ENCODE measurements around the gene FAM184A.
"Not testable (repeated sequence)": the region's sequence is repeated elsewhere in the genome, so short reads cannot be mapped to it uniquely, and the experiment has no call there.

FAM184A gene, protein sequence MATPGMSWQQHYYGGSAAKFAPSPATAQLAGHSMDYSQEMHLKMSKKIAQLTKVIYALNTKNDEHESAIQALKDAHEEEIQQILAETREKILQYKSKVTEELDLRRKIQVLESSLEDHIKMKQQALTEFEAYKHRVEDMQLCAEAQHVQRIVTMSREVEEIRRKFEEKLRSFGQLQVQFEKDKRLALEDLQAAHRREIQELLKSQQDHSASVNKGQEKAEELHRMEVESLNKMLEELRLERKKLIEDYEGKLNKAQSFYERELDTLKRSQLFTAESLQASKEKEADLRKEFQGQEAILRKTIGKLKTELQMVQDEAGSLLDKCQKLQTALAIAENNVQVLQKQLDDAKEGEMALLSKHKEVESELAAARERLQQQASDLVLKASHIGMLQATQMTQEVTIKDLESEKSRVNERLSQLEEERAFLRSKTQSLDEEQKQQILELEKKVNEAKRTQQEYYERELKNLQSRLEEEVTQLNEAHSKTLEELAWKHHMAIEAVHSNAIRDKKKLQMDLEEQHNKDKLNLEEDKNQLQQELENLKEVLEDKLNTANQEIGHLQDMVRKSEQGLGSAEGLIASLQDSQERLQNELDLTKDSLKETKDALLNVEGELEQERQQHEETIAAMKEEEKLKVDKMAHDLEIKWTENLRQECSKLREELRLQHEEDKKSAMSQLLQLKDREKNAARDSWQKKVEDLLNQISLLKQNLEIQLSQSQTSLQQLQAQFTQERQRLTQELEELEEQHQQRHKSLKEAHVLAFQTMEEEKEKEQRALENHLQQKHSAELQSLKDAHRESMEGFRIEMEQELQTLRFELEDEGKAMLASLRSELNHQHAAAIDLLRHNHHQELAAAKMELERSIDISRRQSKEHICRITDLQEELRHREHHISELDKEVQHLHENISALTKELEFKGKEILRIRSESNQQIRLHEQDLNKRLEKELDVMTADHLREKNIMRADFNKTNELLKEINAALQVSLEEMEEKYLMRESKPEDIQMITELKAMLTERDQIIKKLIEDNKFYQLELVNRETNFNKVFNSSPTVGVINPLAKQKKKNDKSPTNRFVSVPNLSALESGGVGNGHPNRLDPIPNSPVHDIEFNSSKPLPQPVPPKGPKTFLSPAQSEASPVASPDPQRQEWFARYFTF

DNA sequence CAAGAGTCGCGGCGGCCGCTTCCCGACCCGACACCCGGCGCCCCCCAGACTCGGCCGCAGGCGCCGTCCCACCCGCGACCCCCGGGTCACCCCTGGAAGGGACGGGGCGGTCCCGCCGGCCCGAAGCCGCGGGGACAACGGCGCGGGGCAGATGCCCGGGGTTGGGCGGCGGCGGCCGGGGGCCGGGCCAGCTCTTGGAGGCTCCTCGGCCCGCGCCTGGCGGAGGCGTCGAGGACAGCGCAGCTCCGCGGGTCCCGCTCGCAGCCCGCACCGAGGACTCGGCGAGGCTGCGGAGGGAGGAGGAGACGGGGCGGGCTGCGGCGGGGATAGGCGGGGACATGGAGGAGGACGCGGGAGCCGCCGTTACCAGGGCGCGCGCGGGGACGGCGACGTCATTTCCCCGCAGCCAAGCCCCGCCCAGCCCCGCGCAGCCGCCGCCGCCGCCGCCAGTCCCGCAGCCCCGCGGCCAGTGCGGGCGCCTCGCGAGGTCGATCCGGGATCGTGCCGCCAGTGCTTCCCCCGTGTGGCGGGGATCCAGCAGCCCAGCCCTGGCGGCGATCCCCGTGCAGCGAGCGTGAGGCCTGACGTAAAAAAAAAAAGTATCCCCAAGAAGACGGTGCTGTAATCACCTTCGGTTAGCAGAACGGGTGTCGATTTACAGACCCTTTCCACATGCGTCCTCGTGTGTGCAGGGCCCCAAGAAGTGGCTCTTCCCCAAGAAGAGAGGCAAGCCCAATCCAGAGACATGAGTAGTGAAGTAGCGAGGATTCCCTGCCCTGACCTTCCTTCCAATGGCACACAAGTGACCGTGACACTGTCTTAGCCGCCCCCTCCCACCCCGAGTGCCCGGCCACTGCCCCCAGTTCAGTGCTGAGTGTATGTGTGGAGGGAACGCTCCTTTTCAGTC lies at the start of gene FAM184A:
FAM184A (minus strand) TSS at position 289 of the 907 bp plus-strand sequence. CDS start 365 bp downstream, outside the sequence.
- DNase-seq = peak; percentile 10

DNA sequence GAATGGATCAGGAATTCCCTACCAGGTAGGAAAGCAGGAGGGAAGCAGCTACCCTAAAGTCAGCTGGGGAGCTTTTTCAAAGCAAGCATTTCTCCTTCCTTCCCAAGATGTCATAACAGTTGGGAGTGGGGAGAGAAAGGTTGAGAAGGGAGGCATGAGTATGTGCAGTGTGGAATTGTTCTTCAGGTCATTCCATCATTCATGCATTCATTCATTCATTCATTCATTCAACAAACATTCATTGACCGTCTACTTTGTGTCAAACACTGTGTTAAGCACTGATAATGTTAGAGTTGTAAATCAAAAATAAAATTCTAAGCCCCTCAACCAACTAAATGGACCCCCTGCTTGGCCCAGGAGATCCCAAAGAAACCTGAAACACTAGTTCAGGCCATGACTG lies 49.2 kb upstream of the FAM184A start:
- no peak for DNase-seq

DNA sequence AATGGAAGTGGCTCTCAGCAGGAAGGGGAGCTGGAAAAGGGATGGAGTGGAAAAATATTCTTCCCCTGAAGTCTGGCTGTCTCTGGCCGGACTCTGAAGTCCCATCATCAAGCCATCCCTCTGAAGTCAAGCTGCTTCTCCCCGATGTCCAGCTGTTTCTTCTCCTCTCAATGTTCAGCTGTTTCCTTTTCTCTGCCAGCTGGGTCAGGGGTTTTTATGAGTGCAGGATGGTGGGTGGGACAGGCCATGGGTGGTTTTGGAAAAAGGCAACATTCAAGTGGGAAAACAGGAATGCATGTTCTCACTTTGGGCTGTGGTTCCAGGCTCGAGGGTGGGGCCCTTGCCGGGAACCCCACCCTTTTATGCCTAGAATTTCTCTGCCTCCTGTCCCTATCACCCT lies 48.4 kb upstream of the FAM184A start:
- no peak for DNase-seq

DNA sequence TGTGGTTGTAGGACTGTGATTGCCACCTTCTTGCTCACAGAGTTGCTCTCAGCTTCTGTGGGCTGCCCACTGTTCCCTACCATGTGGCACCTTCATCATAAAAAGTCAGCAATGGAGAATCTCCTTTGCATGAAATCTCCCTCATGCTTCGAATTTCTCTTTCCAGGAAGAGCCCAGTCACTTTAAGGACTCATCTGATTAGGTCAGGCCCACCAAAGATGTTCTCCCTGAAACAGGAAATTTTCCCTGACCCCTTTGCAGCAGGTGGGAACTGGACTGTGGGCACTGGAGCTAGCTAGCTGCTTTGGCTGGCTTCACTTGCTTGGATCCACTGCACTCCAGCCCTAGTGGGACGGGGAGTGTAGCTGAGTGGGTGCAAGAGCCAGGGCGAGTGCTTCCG lies 47.7 kb upstream of the FAM184A start:
- no peak for DNase-seq

DNA sequence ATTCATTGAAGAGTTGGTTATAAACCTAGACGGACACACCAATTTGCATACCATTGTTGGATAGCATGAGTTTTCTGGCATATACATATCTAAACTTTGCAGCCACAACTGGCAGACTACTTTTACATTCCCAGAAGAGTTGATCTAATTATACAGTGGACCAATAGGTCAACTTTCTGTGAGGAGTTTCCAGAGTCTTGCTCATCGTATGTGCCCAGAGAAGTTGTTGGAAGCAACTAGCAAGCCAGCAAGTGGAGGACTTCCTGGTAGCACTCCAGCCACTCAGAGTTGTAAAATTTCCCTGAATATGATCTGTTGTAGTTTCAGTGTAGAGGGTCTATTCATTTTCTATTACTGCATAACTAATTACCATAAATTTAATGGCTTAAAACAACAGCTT lies 47.1 kb upstream of the FAM184A start:
- no peak for DNase-seq

DNA sequence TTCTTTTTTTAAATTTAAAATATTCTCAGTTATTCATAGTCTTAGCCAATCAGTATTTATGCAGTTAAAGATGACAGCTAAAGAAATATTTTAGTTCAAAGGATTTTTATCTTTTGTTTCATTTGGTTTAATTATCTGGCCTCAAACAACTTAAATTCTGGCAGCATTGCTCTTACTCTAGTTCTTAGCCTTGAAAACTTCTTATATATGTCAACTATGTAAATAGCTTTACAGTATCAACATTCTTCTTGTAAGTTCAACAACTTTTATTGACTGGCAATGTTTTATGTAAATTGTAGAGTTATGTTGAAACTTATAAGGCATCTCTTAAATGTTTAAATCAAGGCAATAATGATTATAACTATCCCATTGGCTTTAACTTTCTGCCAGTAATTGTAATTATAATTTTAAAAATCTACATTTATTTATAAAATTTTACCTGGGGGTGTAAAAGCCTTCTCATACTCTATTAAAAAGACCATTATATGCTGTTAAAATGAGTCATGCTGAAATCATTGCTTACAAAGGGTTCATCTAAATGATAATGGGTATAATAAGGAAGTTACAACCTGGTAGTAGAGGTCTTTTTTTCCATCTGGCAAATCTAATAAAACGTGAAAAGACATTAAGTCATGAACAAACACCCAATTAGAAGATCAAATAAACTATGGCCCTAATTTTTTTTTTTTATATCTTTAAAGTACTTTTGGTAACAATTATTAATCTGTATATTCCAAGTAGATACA lies 45.8 kb upstream of the FAM184A start:
- no peak for DNase-seq

DNA sequence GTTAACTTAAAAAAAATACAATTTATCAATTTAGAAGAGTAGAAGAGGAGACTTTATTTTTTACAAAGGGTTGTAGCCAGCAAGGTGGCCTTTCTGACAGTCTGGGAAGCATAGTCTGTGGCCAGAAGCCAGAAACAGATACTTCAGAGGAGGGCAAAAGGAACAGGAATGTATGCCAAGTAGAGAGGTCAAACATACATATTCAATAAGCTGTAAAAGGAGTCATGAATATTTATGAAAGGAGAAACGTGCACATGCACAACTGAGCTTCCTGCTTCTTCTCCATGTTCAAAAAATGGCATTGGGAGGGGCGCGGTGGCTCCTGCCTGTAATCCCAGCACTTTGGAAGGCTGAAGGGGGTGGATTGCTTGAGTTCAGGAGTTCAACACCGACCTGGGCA lies 43.9 kb upstream of the FAM184A start:
- no peak for DNase-seq

DNA sequence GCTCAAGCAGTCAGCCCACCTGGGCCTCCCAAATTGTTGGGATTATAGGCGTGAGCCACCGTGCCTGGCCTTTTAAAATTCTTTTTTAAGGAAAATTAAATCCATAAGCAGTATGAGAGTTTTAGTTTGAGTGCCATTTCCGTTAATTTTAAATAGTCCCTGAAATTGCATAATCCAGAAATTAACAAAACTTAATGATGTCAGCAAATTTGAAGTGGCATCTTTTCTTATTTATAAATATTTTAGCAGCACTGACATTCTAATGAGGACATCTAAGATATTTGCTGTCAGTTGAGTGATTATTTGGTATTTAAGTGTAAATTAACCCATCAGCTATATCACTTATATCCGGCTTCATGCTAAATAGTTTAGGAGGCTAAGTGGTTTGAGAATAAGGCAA lies 42.9 kb upstream of the FAM184A start:
- DNase-seq = no peak

DNA sequence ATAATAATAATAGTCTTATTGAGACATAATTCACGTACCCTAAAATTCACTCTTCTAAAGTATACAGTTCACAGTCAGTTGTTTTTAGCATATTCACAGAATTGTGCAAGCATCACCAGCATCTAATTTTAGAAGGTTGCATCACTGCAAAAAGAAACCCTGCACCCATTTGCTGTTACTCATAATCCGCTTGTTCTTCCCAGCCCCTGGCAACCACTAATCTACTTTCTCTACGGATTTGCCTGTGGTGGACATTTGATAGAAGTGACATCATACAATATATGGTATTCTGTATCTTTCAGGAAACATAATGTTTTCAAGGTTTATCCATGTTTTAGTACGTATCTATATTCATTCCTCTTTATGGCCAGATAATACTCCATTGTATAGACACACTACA lies 41.5 kb upstream of the FAM184A start:
- no peak for DNase-seq

DNA sequence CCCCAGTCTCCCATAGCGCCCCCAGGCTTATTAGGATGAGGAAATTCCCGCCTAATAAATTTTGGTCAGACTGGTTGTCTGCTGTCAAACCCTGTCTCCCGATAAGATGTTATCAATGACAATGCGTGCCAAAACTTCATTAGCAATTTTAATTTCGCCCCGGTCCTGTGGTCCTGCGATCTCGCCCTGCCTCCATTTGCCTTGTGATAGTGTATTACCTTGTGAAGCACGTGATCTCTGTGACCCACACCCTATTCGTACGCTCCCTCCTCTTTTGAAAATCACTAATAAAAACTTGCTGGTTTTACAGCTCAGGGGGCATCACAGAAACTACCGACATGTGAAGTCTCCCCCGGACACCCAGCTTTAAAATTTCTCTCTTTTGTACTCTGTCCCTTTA lies 40.6 kb upstream of the FAM184A start:
- DNase-seq = not testable (repeated sequence)

DNA sequence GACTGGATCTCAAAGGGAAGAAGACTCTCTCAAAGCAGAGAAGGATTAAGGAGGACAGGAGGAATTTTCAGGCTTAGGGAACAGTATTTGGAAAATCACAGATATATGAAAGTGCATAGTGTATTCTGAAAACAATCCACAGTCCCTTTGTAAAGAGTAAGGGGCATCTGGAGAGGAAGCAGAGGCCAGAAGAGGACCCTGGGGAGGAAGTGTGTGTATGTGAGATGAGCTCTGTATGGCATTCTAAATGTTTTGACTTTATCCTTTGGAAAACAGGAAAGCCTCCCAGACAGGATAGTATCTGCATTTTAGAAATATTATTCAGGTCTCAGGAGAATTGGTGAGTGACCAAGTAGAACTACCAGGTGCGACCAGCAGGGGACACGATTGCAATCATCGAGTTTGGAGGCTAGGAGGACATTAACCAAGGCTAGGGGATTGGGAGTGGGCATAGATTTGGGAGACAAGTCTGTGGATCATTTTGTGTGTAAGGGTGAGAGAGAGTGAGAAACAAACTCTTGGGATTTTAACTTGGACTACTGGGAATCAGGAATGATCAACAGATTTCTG lies 38.3 kb upstream of the FAM184A start:
- no peak for DNase-seq

DNA sequence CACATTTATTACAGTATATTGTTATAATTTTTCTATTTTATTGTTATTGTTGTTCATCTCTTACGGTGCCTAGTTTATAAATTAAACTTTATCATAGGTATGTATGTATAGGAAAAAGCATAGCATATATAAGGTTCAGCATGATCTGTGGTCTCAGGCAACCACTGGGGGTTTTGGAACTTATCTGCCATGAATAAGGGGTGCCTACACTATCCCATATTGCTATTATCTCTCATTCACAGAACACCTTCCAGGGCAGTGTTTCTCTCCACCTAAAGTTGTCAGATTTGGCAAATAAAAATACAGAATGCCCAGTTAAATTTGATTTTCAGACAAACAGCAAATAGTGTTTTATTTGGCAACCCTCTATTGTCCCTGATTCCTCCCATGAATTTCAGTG lies 35.5 kb upstream of the FAM184A start:
- no peak for DNase-seq

DNA sequence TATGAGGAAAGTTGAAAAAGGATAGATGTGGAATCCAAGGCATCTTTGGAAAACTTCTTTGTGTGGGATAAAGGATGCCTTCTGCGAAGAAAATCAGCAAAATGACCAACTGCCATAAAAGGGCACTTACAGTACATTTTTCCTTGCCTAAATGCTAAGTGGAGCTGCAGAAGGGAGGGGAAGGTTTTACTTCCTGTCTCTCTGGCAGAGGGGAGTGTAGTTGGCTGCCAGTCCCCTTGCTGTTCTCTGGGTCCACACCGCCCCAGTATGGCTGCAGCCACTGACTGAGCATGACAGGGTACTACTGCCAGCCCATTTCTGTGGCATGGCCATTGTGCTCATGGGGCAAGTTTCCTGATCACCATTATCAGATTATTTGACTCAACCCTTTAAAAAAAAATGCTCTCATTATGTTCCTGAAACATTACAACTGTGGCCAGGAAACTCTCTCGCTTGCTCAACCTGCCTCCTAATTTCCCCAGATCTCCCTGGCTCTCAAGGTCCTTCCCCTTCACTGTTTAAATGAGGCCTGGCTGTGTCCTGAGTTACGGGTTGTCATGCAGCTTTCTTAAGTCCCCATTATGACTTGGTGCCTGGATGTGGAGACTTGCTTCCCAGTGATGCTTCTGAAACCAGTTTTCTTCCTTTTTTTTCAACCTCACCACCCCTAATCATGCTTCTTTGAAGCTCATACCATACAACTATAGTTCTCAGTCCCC lies 34.5 kb upstream of the FAM184A start:
- DNase-seq = no peak

DNA sequence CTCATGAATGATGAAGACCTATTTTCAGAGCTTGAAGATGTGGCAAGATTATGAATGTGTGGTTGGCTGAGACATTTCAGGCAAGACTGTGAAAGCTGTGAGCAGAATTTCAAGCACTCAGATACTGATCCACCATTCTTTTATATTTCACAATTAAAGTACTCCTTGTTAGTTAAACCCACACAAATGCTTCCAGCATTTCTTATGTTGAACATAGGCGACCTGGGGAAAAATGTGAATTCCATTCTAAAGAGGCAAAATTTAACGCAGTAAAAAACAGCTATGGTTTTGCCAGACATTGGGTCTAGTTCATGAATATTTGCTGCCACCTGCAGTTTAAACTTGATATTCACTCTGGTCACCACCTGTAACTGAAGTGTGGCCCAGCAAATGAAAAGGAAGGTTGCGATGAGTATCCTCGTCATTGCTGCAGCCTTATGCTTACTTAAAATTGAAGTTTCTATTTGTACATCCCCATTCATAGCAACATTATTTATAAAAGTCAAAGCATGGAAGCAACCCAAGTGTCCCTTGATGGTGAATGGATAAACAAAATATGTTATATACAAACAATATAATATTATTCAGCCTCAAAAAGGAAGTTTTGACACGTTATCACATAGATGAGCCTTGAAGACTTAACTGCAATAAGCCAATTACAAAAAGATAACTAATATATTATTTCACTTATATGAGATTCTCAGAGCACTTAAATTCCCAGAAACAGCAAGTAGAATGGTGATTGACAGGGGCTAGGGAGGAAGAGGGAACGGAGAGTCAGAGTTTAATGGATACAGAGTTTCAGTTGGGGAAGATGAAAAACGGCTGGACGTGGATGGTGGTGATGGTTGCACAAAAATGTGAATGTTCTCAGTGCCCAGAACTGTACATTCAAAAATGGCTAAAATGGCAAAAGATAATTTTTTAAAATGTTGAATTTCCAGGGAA lies 32.4 kb upstream of the FAM184A start:
- DNase-seq = peak; percentile 25

DNA sequence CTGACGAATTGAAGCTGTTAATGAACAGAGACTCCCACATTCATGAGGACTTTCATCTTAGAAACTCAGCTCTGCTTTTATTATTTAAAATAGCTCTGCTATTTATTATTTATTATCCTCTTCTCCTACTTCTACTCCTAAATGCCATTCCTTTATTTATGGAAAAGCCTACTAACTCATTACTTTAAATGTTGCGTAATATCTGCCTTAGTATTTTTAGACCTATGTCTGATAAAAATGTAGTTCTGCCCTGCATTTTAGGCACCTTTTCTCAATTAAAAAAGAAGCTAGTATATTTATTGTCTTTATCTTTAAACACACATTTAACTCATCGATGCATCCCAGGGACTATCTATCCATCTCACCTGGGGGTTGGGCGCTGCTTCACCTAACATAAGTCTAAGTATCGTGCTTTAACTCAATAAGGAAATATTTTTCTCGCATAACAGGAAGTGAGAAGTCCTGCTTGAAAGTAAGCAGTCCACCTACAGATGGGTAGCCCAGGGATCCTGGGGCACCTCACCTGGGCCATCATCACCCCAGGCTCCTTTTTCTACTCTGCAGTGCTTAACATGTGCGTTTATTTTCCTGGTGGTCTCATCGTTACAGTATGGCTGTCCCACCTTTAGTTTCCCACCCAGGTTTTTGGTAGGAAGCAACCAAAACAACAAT lies 31.3 kb upstream of the FAM184A start:
- no peak for DNase-seq

DNA sequence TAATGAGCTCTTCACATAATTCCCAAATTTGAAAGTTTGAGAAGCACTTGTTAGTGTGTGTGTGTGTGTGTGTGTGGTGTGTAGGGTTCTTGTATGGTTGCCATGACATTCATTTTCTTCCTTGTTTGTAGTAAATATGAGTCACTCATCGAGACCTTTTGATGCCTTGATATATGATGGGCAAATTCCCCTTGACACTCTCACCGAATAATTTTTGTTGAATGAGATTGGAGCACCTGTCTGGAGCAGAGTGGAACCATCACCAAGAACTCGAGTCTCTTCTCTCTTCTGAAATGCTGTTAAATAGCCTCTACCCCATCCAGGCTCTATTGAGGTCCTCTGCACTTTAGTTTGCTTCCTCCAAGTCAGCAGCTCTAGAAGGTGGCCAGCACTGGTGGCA lies 29.6 kb upstream of the FAM184A start:
- no peak for DNase-seq

DNA sequence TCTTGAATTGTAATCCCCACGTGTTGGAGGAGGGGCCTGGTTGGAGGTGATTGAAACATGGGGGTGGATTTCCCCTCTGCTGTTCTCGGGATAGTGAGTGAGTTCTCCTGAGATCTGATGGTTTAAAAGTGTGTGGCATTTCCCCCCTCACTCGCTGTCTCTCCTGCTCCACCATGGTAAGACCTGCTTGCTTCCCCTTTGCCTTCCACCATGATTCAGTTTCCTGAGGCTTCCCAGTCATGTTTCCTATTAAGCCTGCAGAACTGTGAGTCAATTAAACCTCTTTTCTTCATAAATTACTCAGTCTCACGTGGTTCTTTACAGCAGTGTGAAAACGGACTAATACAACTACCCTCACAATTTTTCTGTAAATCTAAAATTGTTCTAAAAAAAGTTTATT lies 26.8 kb upstream of the FAM184A start:
- no peak for DNase-seq

DNA sequence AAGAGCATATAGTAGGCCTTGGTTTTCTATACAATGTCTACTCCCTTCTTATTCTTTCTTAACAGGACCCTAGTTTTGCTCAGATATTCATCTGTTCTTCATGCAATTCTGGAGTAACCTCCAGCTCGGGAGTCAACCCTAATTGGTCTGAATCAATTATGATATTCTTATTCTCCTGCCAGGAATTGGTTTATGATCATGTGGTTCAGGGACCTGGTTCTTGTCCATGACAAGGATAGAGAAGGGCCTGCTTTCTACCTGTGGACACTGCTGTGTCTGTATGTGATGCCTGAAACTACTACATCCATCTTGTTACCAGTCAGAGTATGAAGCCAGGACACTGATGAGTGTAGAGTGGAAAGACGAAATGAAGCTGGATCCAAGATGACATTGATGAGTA lies 24.4 kb upstream of the FAM184A start:
- DNase-seq = no peak

DNA sequence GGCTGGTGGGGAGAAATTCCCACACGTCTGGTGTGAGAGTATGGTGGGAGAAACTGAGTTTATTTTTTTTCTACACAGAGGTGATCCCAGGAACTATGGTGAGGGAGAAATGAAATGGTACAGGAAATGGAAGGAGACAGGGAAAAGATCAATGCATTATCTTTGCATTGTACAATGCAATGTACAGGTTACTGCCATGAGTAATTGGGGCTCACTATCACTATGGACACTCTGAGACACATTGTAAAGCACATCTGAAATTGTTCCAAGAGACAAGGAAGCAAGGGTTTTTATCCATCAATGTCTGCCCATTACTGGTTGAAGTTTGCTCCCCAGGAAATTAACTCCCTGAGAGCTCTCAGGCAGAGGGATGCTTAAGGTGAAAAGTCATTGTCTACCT lies 21.7 kb upstream of the FAM184A start:
- DNase-seq = no peak

Measured in NCI-H1092 (cell line).